HepG2 (cell line): Measurements from ENCODE around the gene TCFL5. TPM values are rescaled to one million over a fixed set of nuclear protein-coding genes. Genes with fewer than 3 reads are reported as not detected.
A peak's percentile ranks its signal among the peaks of the same experiment; 100 is the strongest.

Experiments
- AFF4 ChIP-seq: sonication (generic); formaldehyde crosslinking; IDR thresholded peaks from 2 replicates; pipeline ENCODE4 v1.4.0; 2020; ENCODE audit warnings: missing genetic modification reagents
- CSRNP1 ChIP-seq: sonication (generic); formaldehyde crosslinking; IDR thresholded peaks from 2 replicates; pipeline ENCODE4 v1.8.1; 2023; ENCODE audit warnings: mild to moderate bottlenecking, missing genetic modification reagents
- FLYWCH1 ChIP-seq: sonication (generic); formaldehyde crosslinking; IDR thresholded peaks from 2 replicates; pipeline ENCODE4 v1.8.1; 2023; ENCODE audit warnings: mild to moderate bottlenecking, missing genetic modification reagents
- HCFC1 ChIP-seq: fragments of 150-350 bp; IDR thresholded peaks from 2 replicates; pipeline ENCODE4 v1.6.1; 2014; ENCODE audit warnings: low read depth, low read length
- RBM22 ChIP-seq: fragments of 200-400 bp; formaldehyde crosslinking; optimal IDR thresholded peaks from 2 replicates; pipeline ENCODE3; 2017; ENCODE audit warnings: mild to moderate bottlenecking, low read length, moderate library complexity
- SOX13 ChIP-seq, 3 experiments: fragments of 450-650 bp in 1 of 3; sonication (generic) in 1 of 3; formaldehyde crosslinking in 1 of 3; IDR thresholded peaks in 2 of 3; conservative IDR thresholded peaks in 1 of 3; 2 replicates each; pipeline versions ENCODE4 v1.5.0 to v1.6.1; 2016 to 2020; ENCODE audit warnings: antibody characterized with exemption in 1 of 3, mild to moderate bottlenecking in 1 of 3, missing compliant biosample characterization in 1 of 3, missing genetic modification reagents in 1 of 3, moderate library complexity in 1 of 3
- TCF12 ChIP-seq, 2 experiments: fragments of 450-650 bp in 1 of 2; sonication (generic) in 1 of 2; formaldehyde crosslinking in 1 of 2; IDR thresholded peaks; 2 replicates each; pipeline versions ENCODE4 v1.6.1 to v1.8.0; 2017 to 2022; ENCODE audit warnings: antibody characterized with exemption in 1 of 2, mild to moderate bottlenecking in 1 of 2, missing genetic modification reagents in 1 of 2, moderate library complexity in 1 of 2
- THAP7 ChIP-seq: sonication (generic); formaldehyde crosslinking; IDR thresholded peaks from 2 replicates; pipeline ENCODE4 v1.8.1; 2023; ENCODE audit warnings: mild to moderate bottlenecking, missing genetic modification reagents
- ZFP36L1 ChIP-seq: sonication (generic); formaldehyde crosslinking; IDR thresholded peaks from 2 replicates; pipeline ENCODE4 v1.8.0; 2022; ENCODE audit warnings: mild to moderate bottlenecking, missing genetic modification reagents, moderate library complexity
- ZFP82 ChIP-seq: sonication (generic); formaldehyde crosslinking; IDR thresholded peaks from 2 replicates; pipeline ENCODE4 v1.5.1; 2020; ENCODE audit warnings: mild to moderate bottlenecking, missing genetic modification reagents, borderline replicate concordance
- ZNF646 ChIP-seq: sonication (generic); formaldehyde crosslinking; IDR thresholded peaks from 2 replicates; pipeline ENCODE4 v1.9.0; 2021; ENCODE audit warnings: mild to moderate bottlenecking, missing genetic modification reagents
- ZNF891 ChIP-seq: sonication (generic); formaldehyde crosslinking; IDR thresholded peaks from 2 replicates; pipeline ENCODE4 v1.5.0; 2020; ENCODE audit warnings: mild to moderate bottlenecking, missing genetic modification reagents
- polyA plus RNA-seq, 8 experiments: library from polyadenylated mRNA; depleted of rRNA in 3 of 8; stranded (reverse) in 7 of 8; unstranded in 1 of 8; fragments of >200 nt; fragmentation: Illumina TruSeq in 4 of 8; extraction: Trizol in 4 of 8; gene quantifications; 2 replicates each; pipeline versions ENCODE4 v1.2.1 to v1.2.3, GENCODE V29; 2011 to 2016; ENCODE audit warnings: low read depth in 4 of 8, missing spikeins in 1 of 8, mixed read lengths in 1 of 8; ENCODE audit not compliant: insufficient read depth in 1 of 8
- total RNA-seq, 5 experiments: library from RNA; depleted of rRNA; stranded (reverse); fragments of >200 nt; fragmentation: Illumina TruSeq; extraction: Trizol; gene quantifications; 2 replicates each; pipeline ENCODE4 v1.2.3, GENCODE V29; 2016; ENCODE audit warnings: low read depth in 1 of 5

TCFL5 gene
- total and polyA plus RNA-seq, 2 of the 13 experiments (the other 11 are each of a cell fraction or from before 2014, with no cell fraction given) = 14.8 to 20.0 TPM

GRCh38 chr20:62796699-62797491 is 64.7 kb downstream of the TCFL5 start (continued):
- no peak for TF ChIP-seq AFF4 (CRISPR knock-in tag)
- TF ChIP-seq ZNF891 (CRISPR knock-in tag) = no peak; the same call in 1 of the 2 replicates
- no peak for TF ChIP-seq THAP7 (CRISPR knock-in tag)
- no peak for TF ChIP-seq FLYWCH1 (CRISPR knock-in tag)
- no peak for TF ChIP-seq SOX13 (IDR thresholded peaks at IDR 0.05)
- TF ChIP-seq SOX13 (CRISPR knock-in tag; conservative IDR thresholded peaks at IDR 0.05 in 1 of 2, IDR thresholded peaks at IDR 0.05 in 1 of 2) = no peak
- TF ChIP-seq ZFP82 (CRISPR knock-in tag) = 0 out of 2 replicates have a peak, but pooled peaks have one; percentile 21
- TF ChIP-seq TCF12 (IDR thresholded peaks at IDR 0.05) = no peak
- no peak for TF ChIP-seq TCF12 (CRISPR knock-in tag; IDR thresholded peaks at IDR 0.05)
- no peak for TF ChIP-seq ZNF646 (CRISPR knock-in tag)
- no peak for TF ChIP-seq ZFP36L1 (CRISPR knock-in tag)
- no peak for TF ChIP-seq RBM22
- no peak for TF ChIP-seq CSRNP1 (CRISPR knock-in tag)
- TF ChIP-seq HCFC1 = no peak
